HepG2 (cell line): Measurements from ENCODE around the gene CERS3. TPM values are rescaled to one million over a fixed set of nuclear protein-coding genes. Genes with fewer than 3 reads are reported as not detected.

Source experiments
- CCAR2 ChIP-seq: fragments of 200-400 bp; formaldehyde crosslinking; optimal IDR thresholded peaks from 2 replicates; pipeline ENCODE3; 2018; ENCODE audit warnings: low read depth, mild to moderate bottlenecking, low read length, moderate library complexity
- PBX2 ChIP-seq: IDR thresholded peaks from 2 replicates; pipeline ENCODE4 v1.6.1; 2016; ENCODE audit warnings: control low read depth
- TEF ChIP-seq: sonication (generic); formaldehyde crosslinking; IDR thresholded peaks from 2 replicates; pipeline ENCODE4 v1.5.0; 2020; ENCODE audit warnings: missing genetic modification reagents
- TFDP2 ChIP-seq: sonication (generic); formaldehyde crosslinking; IDR thresholded peaks from 2 replicates; pipeline ENCODE4 v1.4.0; 2020; ENCODE audit warnings: missing genetic modification reagents
- ZNF546 ChIP-seq: sonication (generic); formaldehyde crosslinking; conservative IDR thresholded peaks from 2 replicates; pipeline ENCODE4 v1.8.1; 2023; ENCODE audit warnings: mild to moderate bottlenecking, missing genetic modification reagents
- ZNF615 ChIP-seq: sonication (generic); formaldehyde crosslinking; IDR thresholded peaks from 2 replicates; pipeline ENCODE4 v1.5.0; 2020; ENCODE audit warnings: mild to moderate bottlenecking, missing genetic modification reagents, borderline replicate concordance
- polyA plus RNA-seq, 8 experiments: library from polyadenylated mRNA; depleted of rRNA in 3 of 8; stranded (reverse) in 7 of 8; unstranded in 1 of 8; fragments of >200 nt; fragmentation: Illumina TruSeq in 4 of 8; extraction: Trizol in 4 of 8; gene quantifications; 2 replicates each; pipeline versions ENCODE4 v1.2.1 to v1.2.3, GENCODE V29; 2011 to 2016; ENCODE audit warnings: low read depth in 4 of 8, missing spikeins in 1 of 8, mixed read lengths in 1 of 8; ENCODE audit not compliant: insufficient read depth in 1 of 8
- total RNA-seq, 5 experiments: library from RNA; depleted of rRNA; stranded (reverse); fragments of >200 nt; fragmentation: Illumina TruSeq; extraction: Trizol; gene quantifications; 2 replicates each; pipeline ENCODE4 v1.2.3, GENCODE V29; 2016; ENCODE audit warnings: low read depth in 1 of 5
- TF ChIP-seq, protein P1 (sequence below): sonication (generic); formaldehyde crosslinking; conservative IDR thresholded peaks from 2 replicates; pipeline ENCODE4 v1.8.0; 2022; ENCODE audit warnings: missing genetic modification reagents
- TF ChIP-seq, protein P2 (sequence below): sonication (generic); formaldehyde crosslinking; IDR thresholded peaks from 2 replicates; pipeline ENCODE4 v1.5.0; 2020; ENCODE audit warnings: missing genetic modification reagents
- TF ChIP-seq, protein P3 (sequence below): IDR thresholded peaks from 2 replicates; pipeline ENCODE4 v1.6.1; 2016; ENCODE audit warnings: mild to moderate bottlenecking
- TF ChIP-seq, protein P4 (sequence below): sonication (generic); formaldehyde crosslinking; IDR thresholded peaks from 2 replicates; pipeline ENCODE4 v1.4.0; 2020; ENCODE audit warnings: missing genetic modification reagents, borderline replicate concordance
- TF ChIP-seq, protein P5 (sequence below): sonication (generic); formaldehyde crosslinking; IDR thresholded peaks from 2 replicates; pipeline ENCODE4 v1.5.1; 2020; ENCODE audit warnings: missing genetic modification reagents, mild to moderate bottlenecking, borderline replicate concordance
- TF ChIP-seq, protein P6 (sequence below): sonication (generic); formaldehyde crosslinking; IDR thresholded peaks from 2 replicates; pipeline ENCODE4 v1.4.0; 2020; ENCODE audit warnings: missing genetic modification reagents; ENCODE audit errors: not compliant biosample characterization

Gene CERS3
- total and polyA plus RNA-seq, 2 of the 13 experiments (the other 11 are each of a cell fraction or from before 2014, with no cell fraction given): not detected

GRCh38 chr15:100350434-100351226, 178.1 kb downstream of the CERS3 start (continued):
- TF ChIP-seq, protein P1, sequence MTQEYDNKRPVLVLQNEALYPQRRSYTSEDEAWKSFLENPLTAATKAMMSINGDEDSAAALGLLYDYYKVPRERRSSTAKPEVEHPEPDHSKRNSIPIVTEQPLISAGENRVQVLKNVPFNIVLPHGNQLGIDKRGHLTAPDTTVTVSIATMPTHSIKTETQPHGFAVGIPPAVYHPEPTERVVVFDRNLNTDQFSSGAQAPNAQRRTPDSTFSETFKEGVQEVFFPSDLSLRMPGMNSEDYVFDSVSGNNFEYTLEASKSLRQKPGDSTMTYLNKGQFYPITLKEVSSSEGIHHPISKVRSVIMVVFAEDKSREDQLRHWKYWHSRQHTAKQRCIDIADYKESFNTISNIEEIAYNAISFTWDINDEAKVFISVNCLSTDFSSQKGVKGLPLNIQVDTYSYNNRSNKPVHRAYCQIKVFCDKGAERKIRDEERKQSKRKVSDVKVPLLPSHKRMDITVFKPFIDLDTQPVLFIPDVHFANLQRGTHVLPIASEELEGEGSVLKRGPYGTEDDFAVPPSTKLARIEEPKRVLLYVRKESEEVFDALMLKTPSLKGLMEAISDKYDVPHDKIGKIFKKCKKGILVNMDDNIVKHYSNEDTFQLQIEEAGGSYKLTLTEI: no peak
- TF ChIP-seq PBX2 (CRISPR knock-in tag) (no peak), ZNF546 (CRISPR knock-in tag) (no peak), ZNF615 (CRISPR knock-in tag) (no peak), TFDP2 (no peak), TEF (CRISPR knock-in tag) (peak; percentile 94), CCAR2 (no peak)
- TF ChIP-seq, protein P2, sequence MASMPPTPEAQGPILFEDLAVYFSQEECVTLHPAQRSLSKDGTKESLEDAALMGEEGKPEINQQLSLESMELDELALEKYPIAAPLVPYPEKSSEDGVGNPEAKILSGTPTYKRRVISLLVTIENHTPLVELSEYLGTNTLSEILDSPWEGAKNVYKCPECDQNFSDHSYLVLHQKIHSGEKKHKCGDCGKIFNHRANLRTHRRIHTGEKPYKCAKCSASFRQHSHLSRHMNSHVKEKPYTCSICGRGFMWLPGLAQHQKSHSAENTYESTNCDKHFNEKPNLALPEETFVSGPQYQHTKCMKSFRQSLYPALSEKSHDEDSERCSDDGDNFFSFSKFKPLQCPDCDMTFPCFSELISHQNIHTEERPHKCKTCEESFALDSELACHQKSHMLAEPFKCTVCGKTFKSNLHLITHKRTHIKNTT: no peak
- TF ChIP-seq, protein P3, sequence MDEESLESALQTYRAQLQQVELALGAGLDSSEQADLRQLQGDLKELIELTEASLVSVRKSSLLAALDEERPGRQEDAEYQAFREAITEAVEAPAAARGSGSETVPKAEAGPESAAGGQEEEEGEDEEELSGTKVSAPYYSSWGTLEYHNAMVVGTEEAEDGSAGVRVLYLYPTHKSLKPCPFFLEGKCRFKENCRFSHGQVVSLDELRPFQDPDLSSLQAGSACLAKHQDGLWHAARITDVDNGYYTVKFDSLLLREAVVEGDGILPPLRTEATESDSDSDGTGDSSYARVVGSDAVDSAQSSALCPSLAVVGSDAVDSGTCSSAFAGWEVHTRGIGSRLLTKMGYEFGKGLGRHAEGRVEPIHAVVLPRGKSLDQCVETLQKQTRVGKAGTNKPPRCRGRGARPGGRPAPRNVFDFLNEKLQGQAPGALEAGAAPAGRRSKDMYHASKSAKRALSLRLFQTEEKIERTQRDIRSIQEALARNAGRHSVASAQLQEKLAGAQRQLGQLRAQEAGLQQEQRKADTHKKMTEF (CRISPR knock-in tag): peak; percentile 43; the same call in 1 of the 2 replicates
- TF ChIP-seq, protein P4, sequence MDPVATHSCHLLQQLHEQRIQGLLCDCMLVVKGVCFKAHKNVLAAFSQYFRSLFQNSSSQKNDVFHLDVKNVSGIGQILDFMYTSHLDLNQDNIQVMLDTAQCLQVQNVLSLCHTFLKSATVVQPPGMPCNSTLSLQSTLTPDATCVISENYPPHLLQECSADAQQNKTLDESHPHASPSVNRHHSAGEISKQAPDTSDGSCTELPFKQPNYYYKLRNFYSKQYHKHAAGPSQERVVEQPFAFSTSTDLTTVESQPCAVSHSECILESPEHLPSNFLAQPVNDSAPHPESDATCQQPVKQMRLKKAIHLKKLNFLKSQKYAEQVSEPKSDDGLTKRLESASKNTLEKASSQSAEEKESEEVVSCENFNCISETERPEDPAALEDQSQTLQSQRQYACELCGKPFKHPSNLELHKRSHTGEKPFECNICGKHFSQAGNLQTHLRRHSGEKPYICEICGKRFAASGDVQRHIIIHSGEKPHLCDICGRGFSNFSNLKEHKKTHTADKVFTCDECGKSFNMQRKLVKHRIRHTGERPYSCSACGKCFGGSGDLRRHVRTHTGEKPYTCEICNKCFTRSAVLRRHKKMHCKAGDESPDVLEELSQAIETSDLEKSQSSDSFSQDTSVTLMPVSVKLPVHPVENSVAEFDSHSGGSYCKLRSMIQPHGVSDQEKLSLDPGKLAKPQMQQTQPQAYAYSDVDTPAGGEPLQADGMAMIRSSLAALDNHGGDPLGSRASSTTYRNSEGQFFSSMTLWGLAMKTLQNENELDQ: no peak
- TF ChIP-seq, protein P5, sequence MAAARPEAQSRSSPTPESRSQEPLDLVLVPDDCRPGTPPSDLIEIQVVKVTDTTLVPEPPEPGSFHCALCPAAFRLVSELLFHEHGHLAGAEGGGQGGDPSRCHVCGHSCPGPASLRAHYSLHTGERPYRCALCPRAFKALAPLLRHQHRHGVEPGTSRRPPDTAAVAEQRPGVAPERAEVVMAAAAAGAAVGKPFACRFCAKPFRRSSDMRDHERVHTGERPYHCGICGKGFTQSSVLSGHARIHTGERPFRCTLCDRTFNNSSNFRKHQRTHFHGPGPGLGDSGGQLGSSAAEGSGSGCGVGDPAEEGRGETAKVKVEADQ (CRISPR knock-in tag): peak; percentile 95
- TF ChIP-seq, protein P6, sequence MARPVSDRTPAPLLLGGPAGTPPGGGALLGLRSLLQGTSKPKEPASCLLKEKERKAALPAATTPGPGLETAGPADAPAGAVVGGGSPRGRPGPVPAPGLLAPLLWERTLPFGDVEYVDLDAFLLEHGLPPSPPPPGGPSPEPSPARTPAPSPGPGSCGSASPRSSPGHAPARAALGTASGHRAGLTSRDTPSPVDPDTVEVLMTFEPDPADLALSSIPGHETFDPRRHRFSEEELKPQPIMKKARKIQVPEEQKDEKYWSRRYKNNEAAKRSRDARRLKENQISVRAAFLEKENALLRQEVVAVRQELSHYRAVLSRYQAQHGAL: no peak
